MCF 10A (cell line): ENCODE measurements around the gene LRP1B. TPM values are rescaled to one million over a fixed set of nuclear protein-coding genes. Genes with fewer than 3 reads are reported as not detected.
A peak's percentile ranks its signal among the peaks of the same experiment; 100 is the strongest.

Experiments
- BruUV-seq: library from RNA; stranded (reverse); fragments of 400-500 nt; replicated peaks from 2 replicates; lab custom pipeline; 2021; lab: Mats Ljungman, UMichigan
- CTCF ChIA-PET: fragments of 300-600 bp; sonication (Branson Sonifier 250); formaldehyde crosslinking; extraction: SDS; loops from one replicate; lab custom pipeline; 2021; ENCODE audit warnings: antibody characterized with exemption, inconsistent platforms; lab: Yijun Ruan, JAX
- POLR2A ChIA-PET: fragments of 300-600, 350-650 bp; sonication (Branson Sonifier 250); formaldehyde crosslinking; extraction: SDS; loops from one replicate; lab custom pipeline; 2020; ENCODE audit warnings: antibody characterized with exemption, inconsistent platforms; lab: Yijun Ruan, JAX
- DNase-seq: peaks from one replicate; pipeline ENCODE4 v3.0.0-alpha.2; 2018; ENCODE audit not compliant: unreplicated experiment
- H3K27ac Mint-ChIP-seq: one replicate; pipeline ENCODE4 v1.8.0; 2022; ENCODE audit warnings: mild to moderate bottlenecking, low read depth, mixed read lengths; ENCODE audit not compliant: unreplicated experiment
- H3K27me3 Mint-ChIP-seq: one replicate; pipeline ENCODE4 v1.8.0; 2022; ENCODE audit warnings: mixed read lengths; ENCODE audit not compliant: insufficient read depth, unreplicated experiment
- H3K36me3 Mint-ChIP-seq: one replicate; pipeline ENCODE4 v1.8.0; 2022; ENCODE audit warnings: mild to moderate bottlenecking, moderate library complexity, mixed read lengths; ENCODE audit not compliant: insufficient read depth, unreplicated experiment
- H3K4me1 Mint-ChIP-seq: one replicate; pipeline ENCODE4 v1.8.0; 2022; ENCODE audit warnings: mixed read lengths; ENCODE audit not compliant: insufficient read depth, unreplicated experiment
- H3K4me3 Mint-ChIP-seq: one replicate; pipeline ENCODE4 v1.8.0; 2022; ENCODE audit warnings: mild to moderate bottlenecking, moderate library complexity, mixed read lengths; ENCODE audit not compliant: unreplicated experiment
- H3K9me3 Mint-ChIP-seq: one replicate; pipeline ENCODE4 v1.8.0; 2022; ENCODE audit warnings: mixed read lengths; ENCODE audit not compliant: unreplicated experiment
- CTCF ChIP-seq: fragments of 200-600 bp; IDR thresholded peaks from one replicate; pipeline ENCODE4 v1.8.0; 2022; ENCODE audit warnings: antibody characterized with exemption, mild to moderate bottlenecking; ENCODE audit not compliant: unreplicated experiment
- intact Hi-C: fragments of 100-400 bp; cut with micrococcal nuclease; formaldehyde crosslinking; loops from 2 replicates; pipeline ENCODE4 v1.14.1; 2022
- total RNA-seq: library from RNA; stranded (reverse); gene quantifications from 2 replicates; pipeline ENCODE4 v1.2.3, GENCODE V29; 2022

The LRP1B gene
- total RNA-seq, 1 experiment from 2014 or later, result not detected

- intact Hi-C loops, result no loop called here
- Mint-ChIP-seq H3K4me1 (no peaks in the 10 kb centered on the region), H3K27me3 (peaks cover 32% of the 10 kb centered on the region), H3K27ac (no peak overlapping the region), H3K36me3 (no peaks in the 10 kb centered on the region), H3K4me3 (no peak overlapping the region), H3K9me3 (no peaks in the 10 kb centered on the region)
- no peak for TF ChIP-seq CTCF
- no TSS peak for BruUV-seq
- ChIA-PET CTCF (interaction anchor here (0.7 kb wide), 1 partner anchor 55 kb away, joined by 3 read pairs; no protein-coding TSS in a partner anchor), POLR2A (no interaction called here)
- DNase-seq, result no peak
Observed at GRCh38 chr2:142008135-142008744, 122.6 kb downstream of the LRP1B start.

- no peak for TF ChIP-seq CTCF
- Mint-ChIP-seq H3K27me3 (peaks cover 32% of the 10 kb centered on the region), H3K27ac (no peak overlapping the region), H3K9me3 (no peaks in the 10 kb centered on the region), H3K36me3 (no peaks in the 10 kb centered on the region), H3K4me1 (no peaks in the 10 kb centered on the region), H3K4me3 (no peak overlapping the region)
- POLR2A ChIA-PET, result no interaction called here
- DNase-seq, result peak; percentile 1
- CTCF ChIA-PET, result no interaction called here
- BruUV-seq, result no TSS peak
- intact Hi-C loops, result no loop called here
Observed at GRCh38 chr2:141994066-141994465, 136.8 kb downstream of the LRP1B start.

DNA sequence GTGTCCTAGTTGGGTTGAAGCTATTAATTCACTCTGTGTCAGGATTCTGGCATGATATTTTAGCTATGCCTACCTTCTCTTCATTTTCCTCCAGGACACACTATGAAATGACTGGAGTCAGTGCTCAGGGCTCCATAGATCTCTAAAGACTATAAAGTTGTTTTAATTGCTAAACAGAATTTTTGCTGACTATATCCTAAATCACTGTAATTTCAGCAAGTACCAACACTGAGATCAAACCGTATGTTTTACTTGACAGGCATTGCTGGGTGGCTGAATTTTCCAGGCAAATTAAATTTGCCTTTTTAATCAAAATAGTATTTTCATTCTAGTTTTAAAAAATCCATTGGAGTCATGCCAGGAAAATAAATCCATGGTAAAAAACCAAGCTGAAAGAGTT is 138.1 kb downstream of the LRP1B start:
- BruUV-seq, result no TSS peak
- intact Hi-C loops, result no loop called here

DNA sequence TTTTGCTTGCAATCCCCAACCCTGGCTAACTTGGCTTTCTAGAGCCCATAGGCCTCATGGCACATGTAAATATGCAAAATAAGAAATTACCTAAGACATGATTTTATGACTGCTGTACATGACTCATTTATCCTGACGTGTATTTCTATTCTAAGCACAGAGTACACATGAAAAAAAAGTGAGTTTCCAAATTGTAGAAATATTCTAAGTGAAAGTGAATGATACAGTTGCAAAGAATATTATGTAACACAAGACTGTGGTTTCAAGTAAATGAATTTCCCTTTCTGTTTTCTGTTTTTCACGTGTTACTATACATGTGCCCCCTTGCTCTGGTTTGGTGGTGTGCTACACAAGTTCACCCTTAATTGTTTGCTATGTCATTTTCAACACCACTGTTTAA is 162.4 kb downstream of the LRP1B start:
- H3K27me3 Mint-ChIP-seq, result peaks cover 33% of the 10 kb centered on the region
- H3K36me3 Mint-ChIP-seq, result no peaks in the 10 kb centered on the region
- no peak overlapping the region for H3K27ac Mint-ChIP-seq
- no peaks in the 10 kb centered on the region for H3K9me3 Mint-ChIP-seq
- POLR2A ChIA-PET, result no interaction called here
- DNase-seq, result peak; percentile 22
- CTCF ChIA-PET, result interaction anchor here (0.6 to 0.7 kb wide), 2 partner anchors 143 to 365 kb away, joined by 3 read pairs; no protein-coding TSS in a partner anchor
- no TSS peak for BruUV-seq
- TF ChIP-seq CTCF, result no peak
- H3K4me3 Mint-ChIP-seq, result no peak overlapping the region
- intact Hi-C loops, result no loop called here
- H3K4me1 Mint-ChIP-seq, result no peaks in the 10 kb centered on the region

More for the DNA sequence above, 138.1 kb downstream of the LRP1B start:
- H3K36me3 Mint-ChIP-seq, result no peaks in the 10 kb centered on the region
- H3K9me3 Mint-ChIP-seq, result no peaks in the 10 kb centered on the region
- H3K27ac Mint-ChIP-seq, result no peak overlapping the region
- POLR2A ChIA-PET, result interaction anchor here (0.5 kb wide), 1 partner anchor 14 kb away, joined by 4 read pairs; no protein-coding TSS in a partner anchor
- DNase-seq, result no peak
- CTCF ChIA-PET, result interaction anchor here (0.5 kb wide), 1 partner anchor 99 kb away, joined by 3 read pairs; no protein-coding TSS in a partner anchor
- no peak overlapping the region for H3K4me3 Mint-ChIP-seq
- H3K27me3 Mint-ChIP-seq, result peaks cover 45% of the 10 kb centered on the region
- TF ChIP-seq CTCF, result no peak
- no peaks in the 10 kb centered on the region for H3K4me1 Mint-ChIP-seq
